A549 treated with AZD2906 at 1 μM for 4 hours (cell line): ENCODE data around the gene TFG. TPM values are rescaled to one million over a fixed set of nuclear protein-coding genes. Genes with fewer than 3 reads are reported as not detected.

ENCODE experiments used
- total RNA-seq: library from RNA; stranded (reverse); fragments of 200-300 nt; extraction: Qiagen RNA extraction; gene quantifications from 5 replicates; pipeline ENCODE4 v1.2.3, GENCODE V29; 2022

TFG gene
- total RNA-seq: 133 to 148 TPM (median 140 TPM) in 5 replicates

GRCh38 chr3:100708989-100709841 is at the start of gene TFG:
Gene TFG, plus strand, starts transcription at chr3:100709494. Its CDS starts 4,192 bp downstream, at chr3:100713686.

Other genes with a start within 250 kb of the TFG start
- 1.8 to 2.6 TPM (median 1.9 TPM) in 5 replicates for gene TMEM45A, start 216.9 kb upstream of the TFG start, total RNA-seq
- not detected in 5 replicates for gene ADGRG7, start 99.9 kb upstream of the TFG start, total RNA-seq